GM13976 (cell line): Measurements from ENCODE around the gene CELF2.

Experiments
- DNase-seq: peaks from one replicate; pipeline ENCODE4 v3.0.0; 2012; ENCODE audit warnings: low spot score
- in situ Hi-C: fragments of 300-500 bp; cut with MboI; formaldehyde crosslinking; loops from one replicate; pipeline ENCODE4 v1.12.0; 2022; ENCODE audit warnings: low sequenced_read_pairs, mixed read lengths, inconsistent platforms; ENCODE audit not compliant: unreplicated experiment
- TF ChIP-seq, protein P1 (sequence below): IDR thresholded peaks from 2 replicates; pipeline ENCODE4 v1.5.1; 2012; ENCODE audit warnings: borderline replicate concordance, mild to moderate bottlenecking; ENCODE audit not compliant: insufficient read depth; ENCODE audit errors: extremely low read depth, missing control alignments, control extremely low read depth

Gene CELF2

DNA sequence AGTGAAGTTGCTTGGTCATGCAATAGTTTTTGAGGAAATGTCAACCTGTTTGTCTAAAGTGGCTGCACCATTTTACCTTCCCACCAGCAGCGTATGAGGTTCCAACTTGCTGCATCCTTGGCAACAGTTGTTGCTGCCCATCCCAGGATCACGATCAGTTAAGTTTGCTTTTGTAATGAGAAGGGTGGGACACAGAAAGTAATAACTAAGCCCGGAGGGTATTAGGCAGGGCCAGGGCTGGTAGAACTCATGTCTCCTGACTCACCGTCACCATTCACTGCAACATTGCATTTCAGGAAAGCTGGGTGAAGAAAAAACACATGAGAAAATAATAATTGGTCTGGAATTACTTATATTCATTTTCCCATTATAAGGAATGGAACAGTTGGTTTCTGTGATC lies 25.4 kb downstream of the CELF2 start:
- in situ Hi-C loops = no loop called here
- TF ChIP-seq, protein P1, sequence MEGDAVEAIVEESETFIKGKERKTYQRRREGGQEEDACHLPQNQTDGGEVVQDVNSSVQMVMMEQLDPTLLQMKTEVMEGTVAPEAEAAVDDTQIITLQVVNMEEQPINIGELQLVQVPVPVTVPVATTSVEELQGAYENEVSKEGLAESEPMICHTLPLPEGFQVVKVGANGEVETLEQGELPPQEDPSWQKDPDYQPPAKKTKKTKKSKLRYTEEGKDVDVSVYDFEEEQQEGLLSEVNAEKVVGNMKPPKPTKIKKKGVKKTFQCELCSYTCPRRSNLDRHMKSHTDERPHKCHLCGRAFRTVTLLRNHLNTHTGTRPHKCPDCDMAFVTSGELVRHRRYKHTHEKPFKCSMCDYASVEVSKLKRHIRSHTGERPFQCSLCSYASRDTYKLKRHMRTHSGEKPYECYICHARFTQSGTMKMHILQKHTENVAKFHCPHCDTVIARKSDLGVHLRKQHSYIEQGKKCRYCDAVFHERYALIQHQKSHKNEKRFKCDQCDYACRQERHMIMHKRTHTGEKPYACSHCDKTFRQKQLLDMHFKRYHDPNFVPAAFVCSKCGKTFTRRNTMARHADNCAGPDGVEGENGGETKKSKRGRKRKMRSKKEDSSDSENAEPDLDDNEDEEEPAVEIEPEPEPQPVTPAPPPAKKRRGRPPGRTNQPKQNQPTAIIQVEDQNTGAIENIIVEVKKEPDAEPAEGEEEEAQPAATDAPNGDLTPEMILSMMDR = no peak
- no peak for DNase-seq

DNA sequence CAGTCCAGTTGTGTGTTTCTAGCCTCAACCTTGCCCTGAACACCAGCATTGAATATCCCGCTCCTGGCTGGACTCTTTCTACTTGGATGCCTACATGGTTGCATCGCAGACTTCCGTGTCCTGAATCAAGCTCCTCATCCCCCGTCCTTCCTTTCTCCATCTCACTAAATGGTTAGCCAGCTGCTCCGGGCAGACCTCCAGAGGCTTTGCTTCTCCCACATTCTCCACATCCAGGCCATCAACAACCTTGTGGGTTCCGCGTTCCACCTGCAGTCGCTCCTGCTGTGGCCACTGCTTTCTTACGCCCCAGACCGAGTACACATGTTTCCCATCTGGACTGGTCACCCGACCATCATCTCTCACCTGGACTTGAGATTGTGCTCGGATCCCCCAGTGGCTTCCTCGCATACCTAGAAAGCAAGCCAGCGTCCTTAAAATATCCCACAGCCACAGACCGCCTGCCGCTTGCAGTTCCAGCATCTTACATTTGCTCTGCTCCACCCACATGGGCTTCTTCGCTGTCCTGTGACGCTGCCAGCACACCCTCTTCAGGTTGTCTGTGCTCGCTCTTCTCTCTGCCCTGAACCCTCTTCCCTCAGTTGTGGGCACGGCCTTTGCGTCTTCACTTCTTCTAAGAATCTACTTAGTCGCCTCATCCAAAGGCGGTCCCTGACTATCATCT lies 25.9 kb downstream of the CELF2 start:
- TF ChIP-seq, protein P1 = no peak
- DNase-seq = no peak
- in situ Hi-C loops = no loop called here

DNA sequence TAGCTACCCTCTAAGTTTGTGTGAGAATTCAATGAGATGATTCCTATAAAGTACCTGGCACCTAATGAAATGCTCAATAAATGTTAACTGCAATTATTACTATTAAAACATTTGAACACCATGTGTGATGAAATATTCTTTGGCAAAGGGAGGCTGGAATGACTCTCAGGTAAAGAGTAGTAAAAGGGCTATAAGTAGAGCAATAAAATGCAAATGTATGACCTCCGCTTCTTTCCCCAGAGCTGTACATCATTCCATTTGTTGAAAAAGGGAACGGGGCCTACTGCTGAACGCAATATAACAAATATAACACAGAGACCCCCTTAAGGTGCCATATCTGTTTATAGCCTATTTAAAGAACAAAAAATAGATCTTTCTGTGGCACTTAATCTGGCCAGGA lies 27.8 kb downstream of the CELF2 start:
- TF ChIP-seq, protein P1 = no peak
- no peak for DNase-seq
- in situ Hi-C loops = no loop called here

DNA sequence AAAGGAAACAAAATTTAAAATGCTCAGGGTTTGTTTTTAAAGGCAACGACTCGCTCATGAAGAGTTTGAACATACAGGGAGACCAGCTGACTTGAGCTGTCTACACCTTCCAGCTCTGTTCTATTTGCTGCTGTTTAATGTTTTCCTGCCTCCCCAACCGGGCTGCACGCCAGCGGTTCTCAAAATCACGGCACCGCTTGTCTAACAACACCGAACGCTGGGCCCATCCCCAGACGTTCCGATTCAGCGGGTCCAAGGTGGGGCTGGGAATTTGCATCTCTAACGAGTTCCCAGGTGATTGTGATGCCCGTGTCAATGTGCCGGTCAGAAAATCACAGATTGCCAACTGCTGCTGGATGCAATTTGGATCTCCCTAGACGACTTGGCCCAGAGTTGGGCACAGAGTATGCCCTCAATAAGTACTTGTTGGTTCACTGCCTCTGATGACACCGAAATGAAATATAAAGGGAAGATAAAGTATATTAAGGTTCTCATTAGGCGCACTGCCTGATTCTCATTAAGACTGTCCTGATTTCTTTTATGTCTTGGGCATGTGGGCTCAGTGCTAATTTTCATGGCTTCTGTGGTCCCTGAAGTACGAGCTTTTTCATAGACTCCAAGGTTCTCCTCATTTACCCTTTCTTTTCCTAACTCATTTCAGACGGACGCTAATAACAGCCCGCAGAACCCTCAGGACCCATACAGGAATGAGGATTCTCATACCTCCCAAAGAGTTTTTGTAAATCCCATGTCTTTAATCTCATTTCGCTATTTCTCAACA lies 28.5 kb downstream of the CELF2 start:
- DNase-seq = no peak
- in situ Hi-C loops = no loop called here
- TF ChIP-seq, protein P1 = no peak

DNA sequence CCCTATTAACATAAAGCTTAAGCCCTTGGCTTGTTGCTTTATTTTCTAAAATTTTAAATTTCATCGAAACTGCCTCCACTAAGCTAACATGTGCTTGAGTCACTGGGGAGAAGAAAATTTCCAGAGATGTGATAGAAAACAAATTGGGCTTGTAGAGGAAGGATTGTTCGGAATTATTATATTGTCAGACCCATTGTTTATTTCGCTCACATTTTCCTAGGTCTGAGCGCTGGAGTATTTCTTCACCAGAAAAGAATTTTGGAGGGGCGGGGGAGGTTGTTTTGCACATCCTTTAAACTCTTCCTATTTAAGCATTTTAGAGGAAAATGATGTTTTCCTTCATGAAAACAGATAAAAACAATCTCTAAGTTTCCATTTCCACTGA lies 29.1 kb downstream of the CELF2 start:
- DNase-seq = no peak
- TF ChIP-seq, protein P1 = no peak
- in situ Hi-C loops = no loop called here

DNA sequence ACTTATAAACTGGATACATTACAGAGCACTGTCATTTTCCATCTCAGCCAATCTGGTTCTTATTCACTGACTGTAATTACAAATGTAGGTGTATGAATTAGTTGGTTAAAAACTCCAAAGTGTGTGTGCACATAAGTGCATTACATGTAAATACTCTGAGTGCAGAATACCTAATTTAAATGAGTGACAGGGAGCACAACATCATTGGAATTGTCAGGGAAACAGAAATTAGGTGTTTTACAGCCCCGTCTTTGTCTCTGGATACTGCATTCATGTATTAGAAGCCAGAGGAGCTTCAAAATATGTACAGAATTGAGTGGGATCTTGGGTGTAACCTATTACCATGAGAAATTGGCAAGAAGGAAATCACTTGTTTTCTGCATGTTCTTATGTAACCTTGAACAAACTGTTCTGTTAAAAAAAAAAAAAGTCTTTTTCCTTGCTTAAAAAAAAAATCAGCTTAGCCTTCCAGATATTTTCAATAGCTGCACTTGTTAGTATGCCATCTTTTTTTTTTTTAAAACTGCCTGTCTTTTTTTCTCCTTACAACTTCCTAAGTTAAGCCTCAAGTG lies 31.1 kb downstream of the CELF2 start:
- TF ChIP-seq, protein P1 = no peak
- in situ Hi-C loops = no loop called here
- DNase-seq = no peak
